ENCODE data around the gene CHST4. TPM values are rescaled to one million over a fixed set of nuclear protein-coding genes. Genes with fewer than 3 reads are reported as not detected.
"Not testable (repeated sequence)": the region's sequence is repeated elsewhere in the genome, so short reads cannot be mapped to it uniquely, and the experiment has no call there.

CHST4 gene
- total RNA-seq, 1 donor from 2014 or later, result 0.12 TPM

DNA sequence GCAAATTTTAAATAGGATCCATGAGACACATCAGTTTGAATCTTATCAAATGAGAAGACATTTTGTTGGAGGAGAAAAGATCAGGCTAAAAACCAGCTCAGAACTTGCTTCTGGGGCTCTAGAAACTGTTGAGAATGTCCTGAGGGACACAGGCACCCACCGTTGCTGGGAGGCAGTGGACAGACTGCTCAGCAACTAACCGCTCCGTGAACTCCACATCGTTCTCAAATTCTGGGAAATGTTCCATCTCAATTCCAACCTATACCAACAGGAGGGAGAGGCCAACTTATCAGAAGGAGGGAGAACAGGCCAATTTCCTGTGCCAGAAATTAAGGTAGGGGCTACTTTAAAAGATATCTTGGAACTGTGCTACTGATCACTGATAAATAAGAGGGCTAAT, 42.3 kb downstream of the CHST4 start:
- no peak for DNase-seq (ENCODE audit: low read depth)
- TF ChIP-seq, protein P1, sequence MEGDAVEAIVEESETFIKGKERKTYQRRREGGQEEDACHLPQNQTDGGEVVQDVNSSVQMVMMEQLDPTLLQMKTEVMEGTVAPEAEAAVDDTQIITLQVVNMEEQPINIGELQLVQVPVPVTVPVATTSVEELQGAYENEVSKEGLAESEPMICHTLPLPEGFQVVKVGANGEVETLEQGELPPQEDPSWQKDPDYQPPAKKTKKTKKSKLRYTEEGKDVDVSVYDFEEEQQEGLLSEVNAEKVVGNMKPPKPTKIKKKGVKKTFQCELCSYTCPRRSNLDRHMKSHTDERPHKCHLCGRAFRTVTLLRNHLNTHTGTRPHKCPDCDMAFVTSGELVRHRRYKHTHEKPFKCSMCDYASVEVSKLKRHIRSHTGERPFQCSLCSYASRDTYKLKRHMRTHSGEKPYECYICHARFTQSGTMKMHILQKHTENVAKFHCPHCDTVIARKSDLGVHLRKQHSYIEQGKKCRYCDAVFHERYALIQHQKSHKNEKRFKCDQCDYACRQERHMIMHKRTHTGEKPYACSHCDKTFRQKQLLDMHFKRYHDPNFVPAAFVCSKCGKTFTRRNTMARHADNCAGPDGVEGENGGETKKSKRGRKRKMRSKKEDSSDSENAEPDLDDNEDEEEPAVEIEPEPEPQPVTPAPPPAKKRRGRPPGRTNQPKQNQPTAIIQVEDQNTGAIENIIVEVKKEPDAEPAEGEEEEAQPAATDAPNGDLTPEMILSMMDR (conservative IDR thresholded peaks at IDR 0.05; ENCODE audit: low read depth, low read length), result no peak

DNA sequence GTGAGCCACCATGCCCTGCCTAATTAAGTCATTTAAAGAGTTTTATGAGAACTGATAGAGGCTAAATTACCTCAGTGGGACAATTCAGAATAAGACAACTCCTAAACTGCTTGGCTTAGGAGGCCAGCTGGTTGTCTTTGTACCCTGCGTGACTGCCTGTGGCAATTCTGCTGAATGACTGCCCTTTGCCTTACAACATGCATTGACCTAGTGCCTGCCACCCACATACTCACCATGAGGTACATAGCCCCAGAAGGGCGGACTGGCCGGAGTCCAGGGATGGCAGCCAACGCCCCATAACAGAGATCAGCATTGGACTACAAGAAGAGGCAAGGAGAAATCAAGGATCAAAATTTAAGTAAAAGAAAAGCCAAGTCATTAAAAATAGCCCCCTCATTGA, 43.4 kb downstream of the CHST4 start:
- no peak for DNase-seq (ENCODE audit: low read depth)
- no peak overlapping the region for H3K4me3 ChIP-seq (ENCODE audit: low read depth, low read length)
- TF ChIP-seq, protein P1 (conservative IDR thresholded peaks at IDR 0.05; ENCODE audit: low read depth, low read length), result no peak

More for the DNA sequence above, 42.3 kb downstream of the CHST4 start:
- no peak overlapping the region for H3K4me3 ChIP-seq (ENCODE audit: low read depth, low read length)

DNA sequence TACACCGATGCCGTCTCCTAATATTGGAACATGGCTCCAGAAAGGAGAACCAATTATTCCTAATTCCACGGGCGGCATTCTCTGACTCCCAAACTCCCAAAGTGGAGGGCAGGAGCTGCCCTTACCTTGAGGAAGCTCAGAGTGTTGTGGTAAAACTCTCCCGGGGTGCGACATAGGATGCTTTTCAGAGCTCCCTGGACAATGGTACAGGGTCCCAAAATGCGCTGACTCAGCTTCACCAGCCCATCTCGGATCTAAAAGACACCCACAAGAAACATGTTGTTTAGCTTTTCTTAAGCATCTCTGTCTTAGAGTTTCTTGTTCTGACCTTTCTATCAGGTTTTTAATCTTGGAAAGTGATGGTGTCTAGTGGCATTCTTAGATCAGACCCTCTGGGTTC, 43.9 kb downstream of the CHST4 start:
- no peak overlapping the region for H3K4me3 ChIP-seq (ENCODE audit: low read depth, low read length)
- TF ChIP-seq, protein P1 (conservative IDR thresholded peaks at IDR 0.05; ENCODE audit: low read depth, low read length), result no peak
- DNase-seq (ENCODE audit: low read depth), result no peak

DNA sequence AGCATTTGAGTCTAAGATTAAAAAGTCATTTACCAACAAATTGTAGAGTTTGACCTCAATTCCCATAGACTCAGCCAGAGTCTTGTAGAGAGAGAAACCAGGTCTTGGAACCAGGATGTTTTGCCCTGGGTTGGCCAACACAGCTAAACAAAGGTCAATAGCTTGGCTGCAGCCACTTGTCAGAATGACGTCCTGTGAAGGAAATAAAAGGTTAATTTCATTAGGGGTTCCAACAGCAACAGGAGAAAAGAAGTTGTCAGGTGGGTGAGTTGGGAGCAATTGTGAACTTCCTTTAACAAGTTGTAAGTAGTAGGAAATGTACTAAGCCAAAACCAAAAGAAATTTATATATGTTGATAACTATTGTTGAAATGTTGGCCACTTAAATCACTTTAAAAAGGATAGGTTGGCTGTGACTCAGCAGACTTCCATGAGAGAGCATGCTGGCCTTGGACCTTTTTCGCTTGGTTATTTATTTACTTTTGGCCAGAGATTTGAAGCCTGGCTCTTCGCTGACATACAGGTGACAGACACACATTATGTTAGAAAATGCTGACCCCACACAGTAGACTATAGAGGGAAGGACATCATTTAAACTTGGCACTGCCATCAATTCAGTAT, 46.4 kb downstream of the CHST4 start:
- H3K4me3 ChIP-seq (ENCODE audit: low read depth, low read length), result no peak overlapping the region
- peak; percentile 50 for DNase-seq (ENCODE audit: low read depth)
- TF ChIP-seq, protein P1 (conservative IDR thresholded peaks at IDR 0.05; ENCODE audit: low read depth, low read length), result no peak

DNA sequence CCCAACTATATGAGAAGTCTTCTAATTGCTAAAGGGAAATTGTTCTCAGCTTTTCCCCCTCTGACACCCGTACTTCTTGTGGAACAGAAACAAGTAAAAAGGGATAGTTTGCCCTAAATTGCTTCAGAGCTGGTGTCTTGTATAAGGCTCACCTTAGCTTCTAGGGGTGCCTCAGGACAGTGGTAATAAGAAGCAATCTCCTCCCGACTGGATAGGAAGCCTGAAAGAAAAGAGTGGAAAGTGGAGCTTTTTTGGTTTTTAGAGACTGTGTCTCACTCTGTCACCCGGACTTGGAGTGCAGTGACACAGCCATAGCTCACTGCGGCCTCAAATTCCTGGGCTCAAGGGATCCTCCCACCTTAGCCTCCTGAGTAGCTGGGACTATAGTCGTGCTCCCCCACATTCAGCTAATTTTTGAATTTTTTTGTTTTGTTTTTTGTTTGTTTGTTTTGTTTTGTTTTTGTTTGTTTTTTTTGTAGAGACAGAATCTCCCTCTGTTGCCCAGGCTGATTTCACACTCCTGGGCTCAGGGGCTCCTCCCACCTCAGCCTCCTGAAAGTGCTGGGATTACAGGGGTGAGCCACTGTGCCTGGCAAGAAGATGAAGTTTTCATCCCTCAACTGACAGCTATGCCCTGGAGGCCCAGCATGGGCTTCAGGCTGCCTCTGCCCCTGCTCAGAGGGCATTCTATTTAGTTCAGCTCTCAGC, 47.3 kb downstream of the CHST4 start:
- H3K4me3 ChIP-seq (ENCODE audit: low read depth, low read length), result no peak overlapping the region
- DNase-seq (ENCODE audit: low read depth), result no peak
- TF ChIP-seq, protein P1 (conservative IDR thresholded peaks at IDR 0.05; ENCODE audit: low read depth, low read length), result no peak

DNA sequence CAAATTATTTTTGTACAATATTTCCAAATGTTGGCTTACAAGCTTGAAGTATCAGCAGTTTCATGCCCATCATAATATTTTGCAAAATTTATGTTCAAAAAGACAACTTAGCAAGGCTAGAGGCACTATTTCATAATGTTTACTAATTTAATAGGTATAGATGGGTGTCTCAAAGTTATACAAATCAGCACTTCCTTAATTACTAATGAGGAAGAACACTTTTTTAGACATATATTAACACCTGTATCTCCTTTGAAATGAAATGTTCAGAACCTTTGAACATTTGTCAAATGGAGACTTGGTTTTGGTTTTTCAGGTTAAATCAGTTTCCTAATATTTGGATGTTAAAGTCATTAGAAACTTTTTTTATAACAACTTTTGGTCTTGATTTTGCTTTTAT, 48.5 kb downstream of the CHST4 start:
- DNase-seq (ENCODE audit: low read depth), result no peak
- TF ChIP-seq, protein P1 (conservative IDR thresholded peaks at IDR 0.05; ENCODE audit: low read depth, low read length), result no peak
- H3K4me3 ChIP-seq (ENCODE audit: low read depth, low read length), result no peak overlapping the region

DNA sequence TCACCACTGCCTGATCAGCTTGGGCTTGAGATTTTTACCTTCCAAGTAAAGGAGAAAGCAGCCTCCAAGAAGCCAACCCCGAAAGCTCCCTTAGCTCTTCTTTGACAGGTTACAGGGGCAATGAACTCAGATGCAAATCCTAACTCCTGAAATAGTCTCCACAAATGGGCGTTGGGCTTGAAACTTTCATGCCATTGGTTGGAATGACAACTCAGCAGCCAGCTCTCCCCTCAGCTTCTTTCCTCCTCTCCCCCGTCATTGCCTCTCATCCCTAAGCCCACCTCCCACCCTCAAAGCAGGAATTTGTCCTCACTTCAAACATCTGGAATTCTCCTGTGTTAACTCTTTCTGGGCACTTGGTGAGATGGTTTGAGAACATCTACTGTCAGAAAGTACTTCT, 50.7 kb downstream of the CHST4 start, which contains the start of gene TAT:
TAT (minus strand) TSS at position 122 of the 400 bp plus-strand sequence. CDS start 677 bp downstream, outside the sequence.
- TF ChIP-seq, protein P1 (conservative IDR thresholded peaks at IDR 0.05; ENCODE audit: low read depth, low read length), result no peak
- DNase-seq (ENCODE audit: low read depth), result no peak
- H3K4me3 ChIP-seq (ENCODE audit: low read depth, low read length), result no peak within 1 kb of the TSS

DNA sequence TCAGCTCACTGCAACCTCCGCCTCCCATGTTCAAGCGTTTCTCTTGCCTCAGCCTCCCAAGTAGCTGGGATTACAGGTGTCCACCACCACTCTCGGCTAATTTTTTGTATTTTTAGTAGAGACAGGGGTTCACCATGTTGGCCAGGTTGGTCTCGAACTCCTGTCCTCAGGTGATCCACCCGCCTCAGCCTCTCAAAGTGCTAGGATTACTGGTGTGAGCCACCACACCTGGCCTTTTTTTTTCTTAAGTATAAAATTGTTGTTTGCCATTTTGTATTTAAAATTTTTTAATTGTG, 56.3 kb downstream of the CHST4 start:
- DNase-seq (ENCODE audit: low read depth); H3K4me3 ChIP-seq (ENCODE audit: low read depth, low read length): not testable (repeated sequence)

Measured in epithelial cell of proximal tubule (primary cell).